Measurements from ENCODE around the gene HKDC1. TPM values are rescaled to one million over a fixed set of nuclear protein-coding genes. Genes with fewer than 3 reads are reported as not detected.

The HKDC1 gene
- polyA plus RNA-seq, 1 of the 3 experiments (the other 2 are of a cell fraction) = 0.10 TPM

- no peaks in the 10 kb centered on the region for H3K36me3 ChIP-seq (replicated peaks in 1 of 2; ENCODE audit: control insufficient read depth in 1 of 2, insufficient read depth in 2 of 2, low read length in 1 of 2)
- peaks cover 20 to 35% of the 10 kb centered on the region in 2 experiments; a peak in 2 of 4 replicates for H3K4me1 ChIP-seq (ENCODE audit: control insufficient read depth in 1 of 2, insufficient read depth in 2 of 2, low read depth in 1 of 2, low read length in 1 of 2)
- 0 out of 2 replicates have a peak overlapping the region, but pooled peaks have one; percentile 3 for H3K9ac ChIP-seq
- no peaks in the 10 kb centered on the region for H3K9me2 ChIP-seq
- ChIA-PET POLR2A (no interaction called here), CTCF (interaction anchor here (1.6 kb wide), 1 partner anchor 27 kb away, joined by 3 read pairs; no protein-coding TSS in a partner anchor)
- no peaks in the 10 kb centered on the region for H3K9me3 ChIP-seq
- WGBS (ENCODE audit: low lambda C conversion rate) = 52% methylated on average over 3 of the region's 6 CpGs
- peaks cover 27% of the 10 kb centered on the region for H3K79me2 ChIP-seq (ENCODE audit: insufficient read depth)
- H3K4me2 ChIP-seq = no peak overlapping the region
- H3K27ac ChIP-seq (ENCODE audit: low read depth in 2 of 2, low read length in 1 of 2) = peak overlapping the region; percentile 29 to 32; a peak in 3 of 4 replicates
- H3K27me3 ChIP-seq (ENCODE audit: insufficient read depth) = no peaks in the 10 kb centered on the region
- H4K20me1 ChIP-seq (ENCODE audit: insufficient read depth) = peaks cover 20% of the 10 kb centered on the region
- peak overlapping the region; percentile 86; the same call in 1 of the 2 replicates for H2AFZ ChIP-seq (ENCODE audit: low read depth)
- DNase-seq = no peak
- no peak overlapping the region for H3K4me3 ChIP-seq (ENCODE audit: low read depth in 2 of 2, low read length in 1 of 2)
- peaks cover 7% of the 10 kb centered on the region for H3F3A ChIP-seq (replicated peaks; ENCODE audit: insufficient read depth)
- TF ChIP-seq RFX5 (IDR thresholded peaks at IDR 0.05; ENCODE audit: low read length) (no peak), YY1 (IDR thresholded peaks at IDR 0.05; ENCODE audit: low read depth) (no peak), NFIC (IDR thresholded peaks at IDR 0.05; ENCODE audit: borderline replicate concordance) (peak; percentile 74), EP300 (IDR thresholded peaks at IDR 0.05; ENCODE audit: borderline replicate concordance in 1 of 2, low read depth in 1 of 2, low read length in 1 of 2) (no peak), TAF1 (IDR thresholded peaks at IDR 0.05; ENCODE audit: borderline replicate concordance, low read depth, low read length) (no peak), TCF12 (IDR thresholded peaks at IDR 0.05) (peak; percentile 55), ELF1 (IDR thresholded peaks at IDR 0.05) (no peak), IRF3 (IDR thresholded peaks at IDR 0.05; ENCODE audit: low read depth, low read length) (no peak), MEF2A (IDR thresholded peaks at IDR 0.05; ENCODE audit: borderline replicate concordance, low read depth) (no peak), REST (IDR thresholded peaks at IDR 0.05; ENCODE audit: low read depth, low read length) (no peak), SIN3A (IDR thresholded peaks at IDR 0.05; ENCODE audit: borderline replicate concordance, low read depth, low read length) (no peak), PBX3 (IDR thresholded peaks at IDR 0.05) (peak; percentile 77), SMC3 (IDR thresholded peaks at IDR 0.05; ENCODE audit: low read depth, low read length) (no peak), CTCF (IDR thresholded peaks at IDR 0.05) (no peak), NRF1 (IDR thresholded peaks at IDR 0.05; ENCODE audit: low read depth, low read length) (no peak), GATA2 (CRISPR knock-in tag; IDR thresholded peaks at IDR 0.05) (no peak), RAD21 (IDR thresholded peaks at IDR 0.05; ENCODE audit: low read length) (no peak), USF1 (IDR thresholded peaks at IDR 0.05; ENCODE audit: borderline replicate concordance, low read depth) (no peak), FOSL2 (IDR thresholded peaks at IDR 0.05; ENCODE audit: borderline replicate concordance, low read depth) (peak; percentile 62; the same call in 1 of the 2 replicates), GABPA (IDR thresholded peaks at IDR 0.05; ENCODE audit: low read depth) (no peak), FOXM1 (IDR thresholded peaks at IDR 0.05; ENCODE audit: low read depth) (no peak), ZBTB33 (IDR thresholded peaks at IDR 0.05; ENCODE audit: borderline replicate concordance, low read depth) (no peak), POLR2AphosphoS5 (IDR thresholded peaks at IDR 0.05; ENCODE audit: low read depth, low read length) (no peak)
Measured at GRCh38 chr10:69316313-69317059, 96.4 kb downstream of the HKDC1 start.

Measured in SK-N-SH (cell line).